HL-60 (cell line): Measurements from ENCODE around the gene RERG.

Experiments
- DNase-seq, 2 experiments: peaks; one replicate each; pipeline ENCODE4 v3.0.0-alpha.2; 2010 to 2020; ENCODE audit warnings: low read depth in 1 of 2, low spot score in 1 of 2
- H3K27ac ChIP-seq: fragments of 250-450 bp; sonication (Bioruptor Pico); replicated peaks from 2 replicates; pipeline ENCODE4 v1.5.1; 2020; ENCODE audit warnings: mild to moderate bottlenecking, moderate library complexity
- H3K27me3 ChIP-seq: fragments of 250-450 bp; sonication (Bioruptor Pico); 2 replicates; pipeline ENCODE4 v1.5.1; 2021; ENCODE audit warnings: mild to moderate bottlenecking, moderate library complexity; ENCODE audit not compliant: insufficient read depth, poor library complexity, severe bottlenecking
- H3K4me3 ChIP-seq: replicated peaks from 2 replicates; pipeline ENCODE4 v1.5.1; 2011; ENCODE audit warnings: mild to moderate bottlenecking, control low read depth, low read length; ENCODE audit not compliant: insufficient read depth
- GABPA ChIP-seq: IDR thresholded peaks from 2 replicates; pipeline ENCODE4 v1.6.1; 2012; ENCODE audit warnings: low read depth
- POLR2AphosphoS5 ChIP-seq: IDR thresholded peaks from 2 replicates; pipeline ENCODE4 v1.6.1; 2012; ENCODE audit warnings: low read depth
- REST ChIP-seq: IDR thresholded peaks from 2 replicates; pipeline ENCODE4 v1.6.1; 2012; ENCODE audit warnings: low read depth; ENCODE audit not compliant: insufficient replicate concordance
- SPI1 ChIP-seq: IDR thresholded peaks from 2 replicates; pipeline ENCODE4 v1.6.1; 2012; ENCODE audit warnings: low read depth, mild to moderate bottlenecking, borderline replicate concordance
- TF ChIP-seq, protein P1 (sequence below): IDR thresholded peaks from one replicate; pipeline ENCODE4 v1.5.1; 2011; ENCODE audit warnings: low read length, control low read depth, inconsistent platforms; ENCODE audit not compliant: insufficient read depth

The RERG gene

DNA sequence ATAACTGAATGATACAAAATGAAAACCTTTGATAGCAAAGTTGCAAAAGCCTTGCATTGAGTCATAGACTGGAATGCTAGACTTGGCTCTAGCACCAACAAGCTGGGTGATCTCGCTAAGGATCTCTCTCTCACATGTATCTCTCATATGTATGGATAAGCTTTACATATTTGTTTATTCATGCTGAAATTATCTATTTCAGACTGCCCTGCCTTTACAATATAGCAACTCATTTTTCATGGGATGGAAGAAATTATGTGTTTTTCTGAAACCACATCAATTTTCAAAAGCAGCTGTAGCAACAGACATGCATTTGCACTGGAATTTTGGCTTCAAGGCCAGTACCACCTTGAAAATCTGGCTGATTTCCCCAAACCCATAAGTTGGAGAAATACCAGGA is 11.4 kb downstream of the RERG start:
- DNase-seq, result no peak
- H3K27ac ChIP-seq, result no peak overlapping the region
- no peaks in the 10 kb centered on the region for H3K27me3 ChIP-seq
- no peak for TF ChIP-seq POLR2AphosphoS5
- TF ChIP-seq REST, result no peak
- no peak for TF ChIP-seq GABPA
- TF ChIP-seq, protein P1, sequence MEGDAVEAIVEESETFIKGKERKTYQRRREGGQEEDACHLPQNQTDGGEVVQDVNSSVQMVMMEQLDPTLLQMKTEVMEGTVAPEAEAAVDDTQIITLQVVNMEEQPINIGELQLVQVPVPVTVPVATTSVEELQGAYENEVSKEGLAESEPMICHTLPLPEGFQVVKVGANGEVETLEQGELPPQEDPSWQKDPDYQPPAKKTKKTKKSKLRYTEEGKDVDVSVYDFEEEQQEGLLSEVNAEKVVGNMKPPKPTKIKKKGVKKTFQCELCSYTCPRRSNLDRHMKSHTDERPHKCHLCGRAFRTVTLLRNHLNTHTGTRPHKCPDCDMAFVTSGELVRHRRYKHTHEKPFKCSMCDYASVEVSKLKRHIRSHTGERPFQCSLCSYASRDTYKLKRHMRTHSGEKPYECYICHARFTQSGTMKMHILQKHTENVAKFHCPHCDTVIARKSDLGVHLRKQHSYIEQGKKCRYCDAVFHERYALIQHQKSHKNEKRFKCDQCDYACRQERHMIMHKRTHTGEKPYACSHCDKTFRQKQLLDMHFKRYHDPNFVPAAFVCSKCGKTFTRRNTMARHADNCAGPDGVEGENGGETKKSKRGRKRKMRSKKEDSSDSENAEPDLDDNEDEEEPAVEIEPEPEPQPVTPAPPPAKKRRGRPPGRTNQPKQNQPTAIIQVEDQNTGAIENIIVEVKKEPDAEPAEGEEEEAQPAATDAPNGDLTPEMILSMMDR, result no peak
- TF ChIP-seq SPI1, result no peak
- H3K4me3 ChIP-seq, result no peak overlapping the region

DNA sequence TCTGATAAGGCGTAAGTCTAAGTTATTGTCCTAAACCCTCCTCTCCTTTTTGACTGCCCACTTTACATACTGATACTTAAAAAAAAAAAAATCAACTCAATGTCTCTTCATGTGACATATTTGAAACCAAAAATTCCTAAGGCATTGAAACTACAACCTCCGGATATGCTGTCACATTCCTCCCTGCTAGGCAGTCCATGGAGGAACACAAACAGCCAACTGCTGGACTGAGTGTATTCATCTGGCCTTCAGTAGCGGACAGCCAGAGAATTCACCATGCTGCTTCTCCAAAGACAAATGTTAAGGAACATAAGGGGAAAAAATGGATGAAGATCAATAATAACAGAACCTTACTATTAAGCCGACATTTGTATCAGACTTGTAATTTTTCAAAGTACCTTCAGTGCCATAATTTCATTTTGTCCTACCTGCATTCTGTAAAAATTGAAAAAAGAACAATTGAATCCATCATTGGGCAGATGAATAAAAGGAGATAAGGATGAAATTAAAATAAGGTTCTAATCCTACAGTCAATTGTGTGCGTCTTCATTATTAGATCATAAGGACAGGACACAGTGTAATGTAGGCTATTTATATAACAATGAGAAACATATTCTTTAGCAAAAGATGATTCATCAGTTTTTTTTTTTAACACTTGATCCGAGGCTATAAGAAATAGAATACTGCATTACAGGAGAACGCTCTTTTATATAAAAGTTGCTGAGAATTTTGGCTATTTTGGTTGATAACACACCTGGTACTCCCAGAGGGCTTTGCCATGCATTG is 12.2 kb downstream of the RERG start:
- H3K27ac ChIP-seq, result no peak overlapping the region
- TF ChIP-seq GABPA, result no peak
- no peak for TF ChIP-seq REST
- TF ChIP-seq SPI1, result no peak
- TF ChIP-seq, protein P1, result no peak
- no peak for TF ChIP-seq POLR2AphosphoS5

GRCh38 chr12:15208140-15208539 is 13.1 kb downstream of the RERG start:
- Histone ChIP-seq H3K4me3 (no peak overlapping the region), H3K27ac (no peak overlapping the region), H3K27me3 (no peaks in the 10 kb centered on the region)
- no peak for DNase-seq
- TF ChIP-seq POLR2AphosphoS5 (no peak), SPI1 (no peak), REST (no peak), GABPA (no peak)
- TF ChIP-seq, protein P1, result no peak

More for the DNA sequence above, 12.2 kb downstream of the RERG start:
- no peak overlapping the region for H3K4me3 ChIP-seq
- DNase-seq, result no peak
- no peaks in the 10 kb centered on the region for H3K27me3 ChIP-seq
